Stimulated activated naive CD8-positive, alpha-beta T cell treated with anti-CD3 and anti-CD28 coated beads, Interleukin-15, Interleukin-2, amounts not matched to agents 100 U/mL and 50 U/mL, for 24 hours (primary cell): Measurements from ENCODE around the gene ADGRE3.
"Not testable (repeated sequence)": the region's sequence is repeated elsewhere in the genome, so short reads cannot be mapped to it uniquely, and the experiment has no call there.

Experiments used
- ATAC-seq: fragments of 150-1000 bp; cut with Tn5 transposase; one replicate; pipeline ENCODE4 v1.10.0; 2021
- DNase-seq: peaks from one replicate; pipeline ENCODE4 v3.0.0; 2021

Gene ADGRE3

GRCh38 chr19:14669940-14670339 lies 4.7 kb downstream of the ADGRE3 start:
- DNase-seq = no peak
- ATAC-seq = no peak

GRCh38 chr19:14661372-14661924 lies 13.2 kb downstream of the ADGRE3 start:
- ATAC-seq = no peak
- DNase-seq = no peak

- no peak for ATAC-seq
- no peak for DNase-seq
Measured at GRCh38 chr19:14659874-14660489, 14.7 kb downstream of the ADGRE3 start.

- ATAC-seq = no peak
- DNase-seq = no peak
Measured at GRCh38 chr19:14655726-14656125, 18.9 kb downstream of the ADGRE3 start.

GRCh38 chr19:14654786-14655560 lies 19.7 kb downstream of the ADGRE3 start:
- ATAC-seq (no peak), DNase-seq (no peak)

GRCh38 chr19:14650161-14650560 lies 24.5 kb downstream of the ADGRE3 start:
- ATAC-seq (no peak), DNase-seq (no peak)

GRCh38 chr19:14649020-14649419 lies 25.6 kb downstream of the ADGRE3 start:
- no peak for DNase-seq
- no peak for ATAC-seq

- DNase-seq (no peak), ATAC-seq (no peak)
Measured at GRCh38 chr19:14648506-14648905, 26.1 kb downstream of the ADGRE3 start.

GRCh38 chr19:14639536-14640277 lies 34.9 kb downstream of the ADGRE3 start:
- ATAC-seq = no peak

GRCh38 chr19:14632286-14632685 lies 42.4 kb downstream of the ADGRE3 start:
- ATAC-seq = no peak

More at GRCh38 chr19:14639536-14640277, 34.9 kb downstream of the ADGRE3 start:
- no peak for DNase-seq

GRCh38 chr19:14629557-14629956 lies 45.1 kb downstream of the ADGRE3 start:
- no peak for ATAC-seq
- no peak for DNase-seq

More at GRCh38 chr19:14632286-14632685, 42.4 kb downstream of the ADGRE3 start:
- peak; percentile 7 for DNase-seq

GRCh38 chr19:14624491-14624890 lies 50.2 kb downstream of the ADGRE3 start:
- not testable (repeated sequence) for DNase-seq, ATAC-seq

- DNase-seq = no peak
- ATAC-seq = no peak
Measured at GRCh38 chr19:14619404-14619803, 55.2 kb downstream of the ADGRE3 start.

GRCh38 chr19:14616407-14616806 lies 58.2 kb downstream of the ADGRE3 start:
- ATAC-seq = no peak
- DNase-seq = no peak

- ATAC-seq (no peak), DNase-seq (no peak)
Measured at GRCh38 chr19:14615623-14616022, 59.0 kb downstream of the ADGRE3 start.

GRCh38 chr19:14614099-14614412 lies 60.6 kb downstream of the ADGRE3 start:
- ATAC-seq (peak; percentile 68), DNase-seq (peak; percentile 24)

- not testable (repeated sequence) for ATAC-seq
Measured at GRCh38 chr19:14613399-14614098, 61.1 kb downstream of the ADGRE3 start.

GRCh38 chr19:14612657-14613056 lies 62.0 kb downstream of the ADGRE3 start:
- DNase-seq (no peak), ATAC-seq (no peak)

More at GRCh38 chr19:14613399-14614098, 61.1 kb downstream of the ADGRE3 start:
- DNase-seq = not testable (repeated sequence)

- not testable (repeated sequence) for DNase-seq, ATAC-seq
Measured at GRCh38 chr19:14612242-14612641, 62.4 kb downstream of the ADGRE3 start.

GRCh38 chr19:14611051-14611450 lies 63.6 kb downstream of the ADGRE3 start:
- DNase-seq (no peak), ATAC-seq (no peak)

GRCh38 chr19:14606627-14607026 lies 68.0 kb downstream of the ADGRE3 start:
- ATAC-seq = no peak
- DNase-seq = no peak

GRCh38 chr19:14603990-14604387 lies 70.7 kb downstream of the ADGRE3 start:
- peak; percentile 80 for ATAC-seq
- no peak for DNase-seq
